Measurements from ENCODE around the gene CADM2. TPM values are rescaled to one million over a fixed set of nuclear protein-coding genes. Genes with fewer than 3 reads are reported as not detected.

The CADM2 gene
- total RNA-seq, 1 experiment from 2014 or later, result 10.9 TPM

GRCh38 chr3:85567071-85567676 lies 608.4 kb downstream of the CADM2 start:
- no peak overlapping the region for H4K91ac ChIP-seq (ENCODE audit: insufficient read length, low read depth, low read length)
- H3K27ac ChIP-seq (ENCODE audit: insufficient read length, low read depth, low read length), result no peak overlapping the region
- H3K79me1 ChIP-seq (ENCODE audit: insufficient read depth, low read depth, low read length, poor library complexity, severe bottlenecking), result no peaks in the 10 kb centered on the region
- no peak overlapping the region for H4K5ac ChIP-seq (ENCODE audit: insufficient read length, low read depth, low read length)
- no peaks in the 10 kb centered on the region for H3K79me2 ChIP-seq (ENCODE audit: insufficient read depth, low read length)
- no peak overlapping the region for H2AK5ac ChIP-seq (ENCODE audit: insufficient read length, low read length)
- H3K27me3 ChIP-seq (ENCODE audit: insufficient read depth, low read length), result no peaks in the 10 kb centered on the region
- DNase-seq, result peak; percentile 58
- H4K20me1 ChIP-seq (ENCODE audit: control insufficient read depth, insufficient read depth, insufficient read length), result no peaks in the 10 kb centered on the region
- no peak overlapping the region for H3K23ac ChIP-seq (ENCODE audit: insufficient read length, low read depth, low read length)
- no peak overlapping the region for H2BK12ac ChIP-seq (ENCODE audit: insufficient read length, low read depth, low read length)
- H3K9me3 ChIP-seq (ENCODE audit: control insufficient read depth, low read depth, low read length), result no peaks in the 10 kb centered on the region
- Mint-ChIP-seq H3K9me3 (no peaks in the 10 kb centered on the region), H3K4me3 (no peak overlapping the region), H3K4me1 (no peaks in the 10 kb centered on the region), H3K36me3 (ENCODE audit: insufficient read depth in 1 of 3, low read depth in 3 of 3) (no peaks in the 10 kb centered on the region), H3K27ac (no peak overlapping the region), H3K27me3 (ENCODE audit: low read depth) (no peaks in the 10 kb centered on the region)
- no peaks in the 10 kb centered on the region for H3K23me2 ChIP-seq (ENCODE audit: insufficient read length, low read depth, low read length, poor library complexity, severe bottlenecking)
- no peak overlapping the region for H3K14ac ChIP-seq (ENCODE audit: insufficient read depth, low read length)
- no peak overlapping the region for H3K56ac ChIP-seq (ENCODE audit: insufficient read length, low read depth, low read length)
- H3K4ac ChIP-seq (ENCODE audit: low read depth, low read length), result no peak overlapping the region
- no peak overlapping the region for H3K4me2 ChIP-seq (ENCODE audit: insufficient read depth, insufficient read length, low read length)
- TF ChIP-seq CTCF (conservative IDR thresholded peaks at IDR 0.05), result peak; percentile 91
- H3T11ph ChIP-seq (ENCODE audit: low read length), result no peak overlapping the region
- H2BK5ac ChIP-seq (ENCODE audit: insufficient read length, low read length), result no peak overlapping the region
- no peak overlapping the region for H3K9ac ChIP-seq (ENCODE audit: extremely low read depth, insufficient read length, low read length)
- no peak overlapping the region for H4K8ac ChIP-seq (replicated peaks; ENCODE audit: insufficient read length, low read depth, low read length)
- no peaks in the 10 kb centered on the region for H3K4me1 ChIP-seq (ENCODE audit: insufficient read depth, low read length)
- no CpG with 5 or more reads among the region's 5 CpGs for WGBS (ENCODE audit: extremely low coverage, insufficient read length, low lambda C conversion rate)
- no peak overlapping the region for H2BK20ac ChIP-seq (ENCODE audit: low read depth, low read length, poor library complexity, severe bottlenecking)
- no peak overlapping the region for H2BK15ac ChIP-seq (ENCODE audit: low read depth, low read length)
- no peak overlapping the region for H2BK120ac ChIP-seq (ENCODE audit: low read depth, low read length, poor library complexity, severe bottlenecking)
- no peak overlapping the region for H2AFZ ChIP-seq (ENCODE audit: low read length)
- H3K18ac ChIP-seq (ENCODE audit: insufficient read length, low read depth, low read length), result no peak overlapping the region

Data from H9 (cell line).